ENCODE results near the gene KIF2C.

Gene KIF2C

GRCh38 chr1:44817307-44817706 lies 77.7 kb downstream of the KIF2C start:
- DNase-seq: no peak

Measured in CD4-positive, alpha-beta T cell treated with Interleukin-4 for 4 hours (primary cell).